Activated naive CD4-positive, alpha-beta T cell treated with anti-CD3 and anti-CD28 coated beads, Interleukin-2, amount 50 U/mL, for 16 hours (primary cell): ENCODE measurements around the gene FGGY.
"Not testable (repeated sequence)": the region's sequence is repeated elsewhere in the genome, so short reads cannot be mapped to it uniquely, and the experiment has no call there.

Source experiments
- DNase-seq: peaks from one replicate; pipeline ENCODE4 v3.0.0-alpha.2; 2020

The FGGY gene

DNA sequence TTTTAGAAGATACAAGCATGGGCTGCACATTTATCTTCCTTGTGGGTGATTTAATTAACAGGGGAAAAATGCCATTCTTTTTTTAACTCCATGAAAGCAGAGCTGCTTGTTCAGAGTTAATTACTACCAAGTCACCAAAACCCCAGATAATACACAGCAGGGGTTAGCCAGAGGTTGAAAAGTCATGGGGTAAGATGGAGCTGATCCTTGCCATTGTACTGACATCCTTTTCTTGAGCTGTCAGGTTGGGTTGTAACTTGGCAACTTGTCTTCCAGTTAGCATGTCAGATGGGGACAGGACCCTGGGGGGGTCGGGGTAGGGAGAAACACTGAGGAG is 260.6 kb downstream of the FGGY start:
- DNase-seq: no peak

DNA sequence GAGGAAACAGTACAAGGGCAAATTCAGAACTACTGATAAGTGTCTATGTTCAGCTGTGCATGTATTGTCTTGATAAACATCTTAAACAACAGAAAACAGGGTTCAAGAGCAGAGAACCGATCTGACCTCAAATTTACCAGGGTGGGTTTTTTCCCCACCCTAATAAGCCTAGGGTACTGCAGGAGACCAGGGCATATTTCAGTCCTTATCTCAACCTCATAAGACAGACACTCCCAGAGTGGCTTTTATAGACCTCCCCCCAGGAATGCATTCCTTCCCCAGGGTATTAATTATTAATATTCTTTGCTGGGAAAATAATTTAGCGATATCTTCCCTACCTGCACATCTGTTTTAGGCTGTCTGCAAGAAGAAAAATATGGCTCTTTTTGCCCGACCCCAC is 261.7 kb downstream of the FGGY start:
- DNase-seq: not testable (repeated sequence)

DNA sequence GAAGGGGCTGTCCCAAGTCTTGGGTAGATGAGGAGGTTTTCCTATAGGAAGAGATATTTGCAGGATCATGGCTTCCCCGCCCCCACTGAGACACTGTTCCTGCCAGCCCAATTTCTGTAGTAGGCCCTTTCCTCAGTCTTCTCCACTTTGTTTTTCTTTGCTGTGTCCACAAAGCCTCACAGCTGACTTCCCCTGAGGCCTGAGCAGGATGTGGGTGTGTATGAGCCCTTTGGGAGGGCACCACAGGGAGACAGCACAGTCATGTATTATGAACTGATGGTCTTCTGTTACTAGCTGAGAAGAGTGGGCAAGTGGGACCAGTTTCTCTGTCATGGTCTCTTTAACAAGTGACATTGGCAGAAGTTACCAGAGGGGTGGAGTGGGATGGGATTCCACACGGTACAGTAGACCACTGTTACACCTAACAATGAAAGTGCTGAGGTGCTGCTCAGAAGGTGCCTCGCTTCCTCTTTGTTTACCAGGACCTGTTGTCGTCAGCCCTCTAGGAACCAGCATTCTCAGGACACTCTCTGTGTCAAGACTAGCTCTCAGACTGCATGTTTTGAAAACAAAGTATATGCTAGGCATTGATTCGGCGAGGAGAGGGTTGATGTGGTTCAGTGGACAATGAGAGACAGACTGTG is 264.0 kb downstream of the FGGY start:
- DNase-seq: no peak

DNA sequence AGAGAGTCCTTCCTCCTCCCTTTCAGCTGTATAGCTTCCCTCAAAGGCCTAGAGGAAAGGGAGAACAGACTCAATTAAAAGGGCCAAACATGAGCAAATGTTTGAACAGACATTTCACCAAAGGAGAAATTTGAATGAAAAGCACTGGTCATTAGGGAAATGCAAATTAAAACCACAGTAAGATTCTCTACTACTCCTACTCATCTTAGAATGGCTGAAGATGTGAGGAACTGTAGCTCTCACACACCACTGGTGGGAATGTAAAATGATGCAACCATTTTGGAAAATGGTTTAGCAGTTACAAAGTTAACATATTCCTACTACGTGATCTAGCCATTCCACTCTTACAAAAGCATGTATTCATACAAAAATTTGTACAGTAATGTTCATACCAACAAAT is 264.9 kb downstream of the FGGY start:
- no peak for DNase-seq

DNA sequence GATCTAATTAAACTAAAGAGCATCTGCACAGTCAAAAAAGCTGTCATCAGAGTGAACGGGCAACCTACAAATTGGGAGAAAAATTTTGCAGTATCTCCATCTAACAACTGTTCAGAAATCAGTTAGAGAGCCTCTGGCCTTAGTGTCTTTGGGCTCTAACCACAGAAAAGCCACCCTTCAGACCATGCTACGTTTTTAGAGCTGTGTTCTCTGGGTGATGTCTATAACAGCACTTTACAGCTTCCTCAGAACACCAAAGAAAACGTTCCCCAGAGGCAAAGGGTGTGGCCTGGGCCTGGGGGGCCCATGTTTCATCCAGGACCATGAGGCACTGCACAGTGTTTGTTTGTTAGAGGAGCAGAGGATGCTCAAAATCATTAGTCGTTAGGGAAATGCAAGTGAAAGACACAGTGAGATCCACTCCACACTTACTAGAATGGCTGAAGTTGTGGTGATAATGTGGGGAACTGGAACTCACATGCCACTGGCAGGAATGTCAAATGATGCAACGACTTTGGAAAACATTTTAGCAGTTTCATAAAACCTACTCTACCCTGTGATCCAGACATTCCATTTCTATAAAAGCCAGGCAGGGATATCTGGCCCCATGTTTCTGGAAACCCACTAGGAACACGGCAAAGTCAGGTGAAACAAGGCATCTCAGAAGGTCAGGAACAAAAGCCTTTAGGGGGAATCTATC is 267.4 kb downstream of the FGGY start:
- no peak for DNase-seq

DNA sequence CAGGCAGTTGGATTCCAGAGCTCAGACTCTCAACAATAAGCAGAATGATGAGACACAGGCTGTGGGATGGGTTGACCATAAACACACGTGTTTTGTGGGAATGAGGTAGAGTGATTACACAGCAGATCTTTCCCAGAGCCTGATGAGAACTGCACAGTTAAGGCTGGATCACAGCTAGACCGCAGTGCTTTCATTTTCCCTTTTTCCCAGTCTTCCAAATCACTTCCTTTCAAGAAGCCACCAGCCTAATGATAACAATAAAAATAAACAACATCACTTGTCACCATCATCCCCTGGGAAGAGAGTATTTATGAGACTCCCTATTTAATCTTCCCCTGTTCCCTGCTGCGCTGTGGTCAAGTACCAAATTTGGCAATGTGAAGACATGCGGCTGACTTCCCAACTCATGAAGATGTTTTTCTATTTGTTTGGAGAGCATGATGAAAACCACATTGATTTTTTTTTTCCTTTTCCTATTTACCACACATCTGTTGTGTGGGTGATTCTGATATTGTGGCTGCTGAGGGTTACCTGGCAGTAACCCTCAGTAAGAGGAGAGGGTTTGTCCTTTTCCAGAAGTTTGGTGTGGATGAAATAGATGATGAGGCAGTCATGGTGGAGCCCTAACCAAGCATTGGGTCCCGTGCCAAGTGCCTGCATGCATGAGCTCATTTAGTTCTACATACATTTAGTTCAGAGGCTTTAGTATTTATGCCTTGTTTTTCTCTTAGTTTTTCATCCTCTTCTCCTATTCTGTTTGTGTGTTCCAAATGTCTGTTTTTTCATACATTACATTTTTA is 268.9 kb downstream of the FGGY start:
- DNase-seq: no peak

DNA sequence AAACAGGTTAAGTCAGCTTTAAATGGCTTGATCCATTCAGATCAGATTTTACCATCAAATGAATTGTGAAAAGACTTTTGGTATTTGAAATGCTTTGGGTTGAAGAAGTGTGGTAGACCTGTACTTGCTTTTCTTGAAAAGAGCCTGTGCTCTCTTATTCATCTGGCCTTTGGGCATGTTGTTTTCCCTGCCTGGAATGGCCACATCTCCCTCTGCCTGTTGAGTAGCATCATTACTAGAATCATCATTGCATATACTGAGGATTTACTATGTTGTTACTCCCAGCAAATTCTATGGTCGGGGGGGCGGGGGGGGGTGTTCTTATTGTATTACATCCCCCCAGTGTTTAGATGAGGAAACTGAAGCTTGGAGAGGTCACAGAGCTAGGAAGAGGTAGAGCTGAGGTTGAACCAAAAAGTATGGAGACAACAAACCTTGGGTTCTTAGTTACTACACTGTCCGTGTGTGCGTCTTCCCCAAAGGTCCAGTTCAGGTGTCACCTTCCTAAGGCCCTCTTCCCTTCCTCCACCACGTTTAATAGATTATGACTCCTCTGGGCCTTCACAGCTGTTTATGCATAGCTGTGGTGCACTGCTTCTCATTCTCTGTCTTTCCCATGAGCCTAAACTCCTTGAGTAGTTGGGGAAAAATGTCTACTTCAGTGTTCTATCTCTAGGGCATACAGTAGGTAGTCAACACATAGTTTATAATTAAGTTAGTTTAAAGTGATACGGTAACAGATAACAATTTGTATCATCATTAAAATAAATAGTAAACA is 271.5 kb downstream of the FGGY start:
- DNase-seq: no peak

DNA sequence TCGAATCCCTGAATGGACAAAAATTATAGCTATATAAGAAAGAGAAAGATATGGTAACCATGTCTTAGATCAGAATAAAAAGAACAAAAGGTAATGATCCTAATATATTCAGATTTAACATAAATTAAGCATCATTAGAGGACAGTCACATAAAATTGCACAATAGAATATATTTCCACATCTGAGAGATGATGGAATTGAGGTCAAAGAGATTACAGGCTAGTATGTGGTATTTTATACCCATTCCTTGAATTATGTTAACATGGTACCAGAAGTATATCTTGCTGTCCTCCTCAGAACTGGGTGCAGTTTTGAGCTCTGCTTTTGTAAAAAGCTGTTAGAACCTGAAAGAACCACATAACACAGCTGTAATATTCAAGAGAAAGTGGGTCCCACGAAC is 272.3 kb downstream of the FGGY start:
- DNase-seq: no peak

DNA sequence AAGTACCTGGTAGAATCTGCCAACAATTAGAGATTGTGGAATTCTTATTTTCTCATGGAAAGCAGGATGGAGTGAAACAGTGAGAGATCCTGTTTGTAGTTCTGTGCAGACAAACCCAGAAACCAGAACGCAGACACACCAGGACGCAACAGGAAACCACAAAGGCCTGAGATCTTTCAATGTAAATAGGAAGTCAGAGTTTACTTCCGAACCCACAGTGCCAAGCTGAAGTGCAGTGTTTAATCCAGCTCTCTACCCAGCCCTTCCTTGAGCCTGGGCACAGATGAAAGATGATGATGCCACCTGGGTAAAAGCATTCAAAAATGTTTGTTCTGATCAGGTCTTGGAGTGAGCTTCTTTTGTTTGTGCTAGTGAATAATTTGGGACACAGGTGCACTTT is 273.6 kb downstream of the FGGY start:
- no peak for DNase-seq

DNA sequence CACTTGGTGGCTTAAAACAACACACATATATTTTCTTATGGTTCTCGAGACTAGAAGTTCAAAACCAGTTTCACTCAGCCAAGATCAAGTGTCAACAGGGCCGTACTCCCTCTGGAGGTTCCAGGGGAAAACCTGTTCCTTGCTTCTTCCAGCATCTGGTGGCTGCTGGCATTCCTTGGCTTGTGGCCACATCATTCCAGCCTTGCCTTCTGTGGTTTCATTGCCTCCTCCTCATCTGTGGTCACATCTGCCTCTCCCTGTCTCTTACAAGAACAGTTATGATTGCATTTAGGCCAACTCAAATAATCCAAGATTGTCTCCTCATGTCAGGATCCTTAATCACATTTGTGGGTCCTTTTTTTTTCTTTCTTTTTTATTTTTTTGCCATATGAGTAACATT is 277.2 kb downstream of the FGGY start:
- no peak for DNase-seq

DNA sequence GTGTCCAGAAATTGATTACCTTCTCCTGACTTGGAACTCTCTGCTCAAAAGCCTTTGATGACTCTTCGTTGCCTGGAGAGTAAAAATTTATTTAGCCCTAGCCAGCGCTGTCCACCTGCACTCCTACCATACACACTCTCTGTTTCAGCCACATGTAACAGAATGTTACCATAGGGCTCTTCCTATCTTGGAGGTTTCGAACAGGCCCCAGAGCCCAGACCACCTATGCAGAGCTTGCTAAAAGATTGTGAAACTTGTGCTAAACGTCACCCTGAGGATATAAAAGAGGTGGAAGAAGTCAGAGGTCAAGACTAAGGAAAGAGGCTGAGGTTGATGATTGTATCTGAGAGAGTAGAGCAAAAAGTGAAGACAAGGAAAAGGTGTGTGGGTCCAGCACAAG is 280.9 kb downstream of the FGGY start:
- no peak for DNase-seq

DNA sequence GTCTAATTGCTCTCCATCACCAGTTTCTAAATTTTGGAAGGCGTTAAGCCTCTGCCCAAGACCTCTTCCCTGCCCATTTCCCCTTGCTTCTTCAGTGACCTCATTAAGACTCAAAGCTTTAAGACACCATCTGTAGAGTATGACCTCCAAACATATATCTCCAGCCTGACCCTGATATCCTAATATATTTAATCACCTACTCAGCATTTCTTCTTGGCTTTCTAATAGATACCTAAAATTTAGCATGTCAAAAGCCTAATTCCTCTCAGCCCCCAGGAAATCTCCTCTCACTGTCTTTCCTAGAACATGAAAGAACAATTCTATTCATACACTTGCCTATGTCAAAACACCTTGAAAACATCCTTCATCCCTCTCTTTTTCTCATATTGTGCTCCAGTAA is 282.3 kb downstream of the FGGY start:
- DNase-seq: no peak

DNA sequence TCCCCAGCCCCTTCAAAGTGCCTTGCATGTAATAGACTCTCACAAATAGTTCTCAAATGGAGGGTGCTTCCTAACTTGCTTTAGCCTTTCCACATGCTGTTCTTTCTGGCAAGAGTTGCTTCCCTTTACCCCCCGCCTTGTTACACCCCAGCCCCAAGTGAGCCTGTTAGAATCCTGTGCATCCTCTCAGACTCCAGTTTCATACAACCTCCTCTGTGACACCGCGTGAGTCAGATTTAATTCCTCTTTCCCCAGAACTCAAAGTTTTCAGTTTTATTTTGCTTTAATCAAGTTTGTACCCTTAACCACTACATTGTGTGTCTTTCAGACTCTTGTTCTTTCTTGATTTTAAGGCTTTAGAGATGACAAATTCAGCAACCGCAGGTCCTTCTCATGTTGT is 283.4 kb downstream of the FGGY start:
- no peak for DNase-seq

DNA sequence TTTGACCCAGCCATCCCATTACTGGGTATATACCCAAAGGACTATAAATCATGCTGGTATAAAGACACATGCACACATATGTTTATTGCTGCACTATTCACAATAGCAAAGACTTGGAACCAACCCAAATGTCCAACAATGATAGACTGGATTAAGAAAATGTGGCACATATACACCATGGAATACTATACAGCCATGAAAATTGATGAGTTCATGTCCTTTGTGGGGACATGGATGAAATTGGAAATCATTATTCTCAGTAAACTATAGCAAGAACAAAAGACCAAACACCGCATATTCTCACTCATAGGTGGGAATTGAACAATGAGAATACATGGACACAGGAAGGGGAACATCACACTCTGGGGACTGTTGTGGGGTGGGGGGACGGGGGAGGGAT is 295.5 kb downstream of the FGGY start:
- DNase-seq: not testable (repeated sequence)

DNA sequence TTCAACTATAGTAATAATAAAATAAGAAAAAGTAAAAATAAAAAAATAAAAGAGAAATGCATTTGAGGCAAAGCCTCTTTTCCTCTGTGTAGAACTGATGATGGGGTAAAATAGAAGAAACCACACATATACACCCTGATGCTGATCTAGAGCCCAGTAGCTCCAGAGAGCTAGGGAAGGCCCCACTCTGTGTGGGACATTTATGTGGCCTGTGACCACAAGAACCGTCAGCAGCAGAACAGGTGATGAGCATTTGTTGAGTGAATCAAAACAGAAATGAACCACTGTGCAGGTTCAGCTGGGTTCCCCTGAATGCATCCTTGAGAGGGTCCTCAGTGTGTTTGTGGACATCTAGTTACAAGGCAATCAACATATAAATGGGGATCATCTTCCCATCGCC is 296.0 kb downstream of the FGGY start:
- no peak for DNase-seq

DNA sequence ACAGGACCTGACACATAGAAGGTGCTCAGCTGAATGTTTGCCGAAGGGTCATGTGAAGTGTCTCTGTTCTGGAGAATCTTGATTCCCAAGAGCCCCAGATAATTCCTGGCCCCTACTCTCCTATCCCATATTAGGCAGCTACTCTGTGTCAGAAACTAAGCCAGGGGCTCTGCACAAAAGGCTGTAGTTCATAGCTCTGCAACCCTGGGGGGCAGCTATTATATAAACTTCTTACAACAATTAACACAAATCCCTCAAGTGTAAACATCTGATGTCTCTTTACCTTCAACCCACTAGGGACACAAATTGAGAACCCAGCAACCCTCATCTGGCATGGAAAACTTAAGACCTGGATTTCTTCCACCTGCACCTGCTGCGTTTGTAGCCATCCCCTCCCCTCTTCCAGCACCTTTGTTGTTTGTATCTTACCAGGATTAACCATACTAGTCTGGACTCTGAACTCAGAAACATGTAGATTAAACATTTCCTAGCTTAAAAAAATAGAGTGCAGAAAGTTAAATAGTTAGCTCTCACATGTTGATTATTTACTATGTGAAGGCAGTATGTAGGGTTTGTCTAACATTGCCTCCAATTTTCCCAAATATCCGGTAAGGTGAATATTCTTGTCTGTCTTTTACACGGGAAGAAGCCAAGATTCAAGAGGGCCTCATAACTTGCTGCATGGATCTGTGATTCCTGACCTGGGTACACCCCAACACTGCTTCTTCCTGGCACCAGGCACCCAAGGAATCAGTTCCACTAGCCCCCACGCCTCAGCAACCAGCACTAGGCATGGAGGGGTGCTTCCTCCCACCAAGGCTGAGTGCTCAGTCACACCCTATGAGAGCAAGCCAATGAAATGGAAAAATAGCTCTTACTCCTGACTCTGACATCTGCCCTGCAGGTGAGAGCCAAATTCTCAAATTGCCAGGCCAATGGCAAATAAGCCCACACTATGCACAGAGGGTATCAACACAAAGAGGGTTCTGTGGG is 297.2 kb downstream of the FGGY start:
- no peak for DNase-seq

DNA sequence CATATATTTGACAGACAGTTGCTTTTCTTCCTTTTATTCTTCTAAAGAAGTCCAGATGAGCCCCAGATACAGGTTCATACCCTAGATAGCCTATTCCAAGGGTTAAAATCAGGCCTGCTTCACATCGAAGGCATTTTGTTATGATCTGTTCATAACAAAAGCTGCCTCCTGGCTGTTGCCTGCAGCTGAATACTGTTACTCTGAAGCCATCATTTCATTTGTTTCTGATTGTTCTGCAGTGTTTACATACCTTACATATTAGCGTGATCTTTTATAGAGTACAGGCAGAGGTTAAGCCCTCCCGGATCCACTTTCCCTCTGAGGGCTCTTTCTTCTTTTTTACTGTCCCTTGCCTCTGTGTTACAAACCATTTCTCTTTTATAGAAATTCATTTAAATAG is 298.9 kb downstream of the FGGY start:
- no peak for DNase-seq

DNA sequence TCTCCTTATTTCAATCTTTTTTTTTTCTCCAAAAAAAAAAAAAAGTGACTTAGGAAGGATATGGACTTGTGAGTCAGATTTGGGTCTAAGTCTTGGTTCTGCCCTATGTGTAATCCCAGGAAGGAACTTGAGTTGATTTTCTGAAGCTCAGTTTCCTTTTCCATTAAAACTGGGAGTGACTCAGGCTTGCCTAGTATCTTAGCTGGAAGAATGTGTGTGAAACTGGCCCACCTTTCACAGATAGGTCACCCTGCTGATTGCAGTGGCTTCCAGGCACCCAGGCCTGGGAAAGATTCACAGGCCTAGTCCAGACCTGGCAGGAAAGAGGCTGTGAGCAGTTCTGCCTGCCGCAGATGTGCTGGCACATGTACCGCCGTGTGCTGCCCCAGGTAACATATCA is 299.5 kb downstream of the FGGY start:
- no peak for DNase-seq

DNA sequence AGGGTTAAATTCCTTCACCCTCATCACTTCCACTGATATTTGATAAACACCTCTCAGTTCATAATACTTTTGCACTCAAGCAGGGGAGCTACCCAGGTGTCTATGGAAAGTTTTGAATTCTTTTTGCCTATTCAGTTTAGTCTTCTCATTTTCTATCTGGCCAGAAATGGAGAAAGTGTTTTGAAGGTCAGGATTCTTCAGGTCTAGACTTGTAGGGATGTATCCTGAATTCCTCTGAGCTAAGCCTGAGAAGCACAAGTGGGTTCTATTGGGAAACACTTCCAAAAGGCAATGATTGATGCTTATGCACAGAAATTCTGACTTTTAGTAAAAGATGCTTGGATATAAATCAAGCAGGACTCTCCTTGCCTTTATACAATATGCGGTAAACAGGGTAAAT is 300.1 kb downstream of the FGGY start:
- DNase-seq: no peak

DNA sequence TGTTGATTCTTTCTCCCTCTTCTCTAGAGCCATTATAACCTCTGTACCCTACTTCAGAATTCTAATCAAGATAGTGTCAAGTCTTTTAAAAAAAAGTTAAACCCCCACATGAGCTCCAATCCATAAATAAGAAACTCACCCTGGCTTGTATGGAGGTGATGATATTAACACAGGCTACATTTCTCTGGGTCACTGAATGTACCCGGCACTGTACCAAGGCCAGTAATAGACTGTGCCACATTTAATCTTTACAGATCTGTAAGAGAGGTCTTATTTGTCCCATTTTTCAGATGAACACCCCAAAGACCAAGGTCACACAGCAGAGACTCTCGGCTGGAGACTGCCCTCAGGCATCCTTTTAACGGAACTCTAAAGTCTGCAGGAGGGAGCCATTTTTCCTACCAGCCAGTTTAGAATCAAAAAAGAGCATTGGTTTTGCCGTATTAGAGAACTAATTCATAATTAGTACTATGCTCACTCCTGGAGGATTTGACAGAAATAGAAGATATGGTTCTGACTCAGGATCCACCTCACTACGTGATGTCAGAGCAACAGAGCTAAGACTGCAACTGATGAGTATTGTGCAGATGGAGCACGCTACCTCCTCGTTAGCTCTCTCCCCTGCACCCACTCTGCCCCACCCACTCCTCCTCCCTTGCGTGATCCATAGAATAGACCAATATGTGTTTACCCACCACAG is 300.7 kb downstream of the FGGY start:
- DNase-seq: no peak

DNA sequence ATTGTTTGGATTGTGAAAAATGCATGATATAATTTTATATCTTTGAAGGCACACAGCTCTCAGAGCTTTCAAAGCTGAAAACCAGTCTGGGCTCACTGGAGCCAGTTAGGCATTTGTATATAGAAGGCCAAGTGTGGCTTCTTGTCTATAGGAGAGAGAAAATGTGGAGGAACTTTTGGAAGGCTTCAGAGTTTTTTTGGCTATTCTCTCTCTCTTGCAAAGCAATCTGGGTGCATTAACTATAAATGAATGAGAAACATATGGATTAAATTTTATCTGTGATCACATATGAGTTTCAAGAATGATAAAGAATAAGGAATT is 301.2 kb downstream of the FGGY start:
- DNase-seq: no peak

DNA sequence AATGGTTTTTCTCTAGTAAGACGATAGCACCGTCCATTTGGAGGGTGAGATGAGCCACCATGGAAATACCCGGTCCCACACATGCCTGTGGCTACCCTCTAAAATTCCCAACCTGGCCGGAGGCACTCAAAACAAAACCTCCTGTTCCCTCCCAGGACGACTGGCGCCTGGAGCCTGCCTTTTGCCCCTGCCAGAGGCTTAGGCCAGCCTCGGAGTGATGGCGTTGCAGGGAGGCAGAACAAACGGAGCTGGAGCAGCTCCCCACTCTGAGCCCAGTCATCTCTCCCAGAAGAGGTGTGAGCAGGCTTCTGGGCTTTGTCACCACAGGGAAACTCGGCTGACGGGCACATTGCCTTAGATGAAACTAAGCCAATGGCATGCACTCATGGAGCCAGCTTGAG is 304.1 kb downstream of the FGGY start:
- DNase-seq: no peak
